GM18498 (cell line): ENCODE data around the gene SHOC2.
A peak's percentile ranks its signal among the peaks of the same experiment; 100 is the strongest.

ENCODE experiments used
- ATAC-seq: cut with Tn5 transposase; IDR thresholded peaks from one replicate; pipeline ENCODE4 v1.9.1; 2021; ENCODE audit warnings: mild to moderate bottlenecking, moderate library complexity; ENCODE audit not compliant: unreplicated experiment

Gene SHOC2

GRCh38 chr10:110979611-110980010 lies 60.2 kb downstream of the SHOC2 start:
- ATAC-seq: no peak

GRCh38 chr10:110980807-110981206 lies 61.4 kb downstream of the SHOC2 start:
- ATAC-seq: no peak

DNA sequence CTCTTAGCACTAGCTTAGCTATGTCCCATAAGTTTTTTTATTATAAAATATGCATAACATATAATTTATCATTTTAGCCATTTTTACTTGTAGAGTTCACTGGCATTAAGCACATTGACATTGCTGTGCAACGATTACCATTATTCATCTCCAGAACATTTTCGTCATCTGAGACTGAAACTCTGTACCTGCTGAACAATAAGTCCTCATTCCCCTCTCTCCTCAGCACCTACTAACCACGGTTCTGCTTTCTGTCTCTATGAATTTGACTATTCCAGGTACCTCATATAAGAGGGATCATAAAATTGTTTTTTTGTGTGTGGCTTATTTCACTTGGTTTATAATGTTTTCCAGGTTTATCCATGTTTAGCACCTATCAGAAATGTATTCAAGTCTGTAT lies 64.1 kb downstream of the SHOC2 start:
- ATAC-seq: no peak

- ATAC-seq: no peak
These were observed 66.3 kb downstream of the SHOC2 start for GRCh38 chr10:110985497-110986275.

DNA sequence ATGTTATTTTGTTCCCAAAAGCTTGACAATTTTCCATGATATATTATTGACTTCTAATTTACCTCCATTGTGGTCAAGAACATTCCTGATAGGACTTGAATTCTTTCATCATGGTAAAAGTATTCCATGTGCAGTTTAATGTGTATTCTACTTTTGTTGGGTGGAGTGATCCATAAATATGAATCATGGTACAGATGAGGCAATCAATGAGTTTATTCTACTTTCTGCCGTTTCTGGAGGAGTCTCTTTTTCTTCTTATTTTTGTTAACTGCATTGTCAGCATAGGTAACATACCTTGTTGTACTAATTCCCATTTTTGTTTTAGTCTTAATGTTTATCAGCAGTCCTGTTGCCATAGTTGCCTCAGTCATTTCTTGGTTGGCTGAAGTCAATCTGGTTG lies 69.6 kb downstream of the SHOC2 start:
- ATAC-seq: no peak

GRCh38 chr10:110992006-110992800 lies 72.8 kb downstream of the SHOC2 start:
- no peak for ATAC-seq

GRCh38 chr10:110993024-110993693 lies 73.8 kb downstream of the SHOC2 start:
- peak; percentile 72 for ATAC-seq

GRCh38 chr10:110994406-110995086 lies 75.1 kb downstream of the SHOC2 start:
- ATAC-seq: no peak

- no peak for ATAC-seq
These were observed 75.9 kb downstream of the SHOC2 start for GRCh38 chr10:110995301-110995700.

DNA sequence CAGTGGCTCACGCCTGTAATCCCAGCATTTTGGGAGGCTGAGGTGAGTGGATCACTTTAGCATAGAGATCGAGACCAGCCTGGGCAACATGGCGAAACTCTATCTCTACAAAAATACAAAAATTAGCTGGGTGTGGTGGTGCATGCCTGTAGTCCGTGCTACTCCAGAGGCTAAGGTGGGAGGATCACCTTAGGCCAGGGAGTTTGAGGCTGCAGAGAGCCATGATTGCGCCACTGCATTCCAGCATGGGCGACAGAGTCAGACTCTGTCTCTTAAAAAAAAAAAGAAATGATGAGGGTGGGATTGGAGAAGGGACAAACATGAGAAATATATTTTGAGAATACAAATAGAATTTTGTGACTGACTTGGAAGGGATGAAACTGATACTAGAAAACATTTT lies 76.9 kb downstream of the SHOC2 start:
- ATAC-seq: no peak

DNA sequence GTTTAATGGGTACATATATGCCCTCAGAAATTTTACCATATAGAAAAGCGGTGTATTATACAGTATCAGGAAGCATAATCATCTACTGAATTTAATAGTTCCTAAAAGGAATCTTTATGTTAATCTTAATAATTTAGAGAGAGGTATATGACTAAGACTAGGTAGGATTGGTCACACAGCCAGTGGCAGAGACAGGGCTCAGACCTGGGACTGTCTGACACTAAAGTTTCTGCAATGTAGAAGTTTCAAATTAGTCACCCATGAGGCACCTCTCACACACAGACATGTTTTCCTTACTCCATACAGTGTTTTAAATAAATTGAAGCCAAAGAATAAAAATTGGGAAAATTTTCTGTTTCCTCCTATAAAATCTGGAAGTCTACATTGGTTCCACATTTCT lies 84.6 kb downstream of the SHOC2 start:
- no peak for ATAC-seq

DNA sequence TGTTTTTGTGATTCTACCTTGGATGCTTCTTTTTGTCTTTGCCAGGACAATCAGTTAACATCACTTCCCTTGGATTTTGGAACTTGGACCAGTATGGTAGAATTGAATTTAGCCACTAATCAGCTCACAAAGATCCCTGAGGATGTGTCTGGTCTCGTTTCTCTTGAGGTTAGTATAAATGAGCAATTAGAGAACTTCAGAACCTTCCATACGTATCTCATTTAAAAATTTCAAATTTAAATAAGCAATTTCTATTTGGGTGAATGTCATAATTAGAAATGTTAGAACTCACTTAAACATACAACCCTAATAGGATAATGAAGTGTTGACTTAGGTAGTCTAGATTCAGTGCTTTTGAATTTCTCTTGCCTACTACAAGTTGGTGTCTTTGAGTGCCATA lies 88.1 kb downstream of the SHOC2 start:
- ATAC-seq: no peak

DNA sequence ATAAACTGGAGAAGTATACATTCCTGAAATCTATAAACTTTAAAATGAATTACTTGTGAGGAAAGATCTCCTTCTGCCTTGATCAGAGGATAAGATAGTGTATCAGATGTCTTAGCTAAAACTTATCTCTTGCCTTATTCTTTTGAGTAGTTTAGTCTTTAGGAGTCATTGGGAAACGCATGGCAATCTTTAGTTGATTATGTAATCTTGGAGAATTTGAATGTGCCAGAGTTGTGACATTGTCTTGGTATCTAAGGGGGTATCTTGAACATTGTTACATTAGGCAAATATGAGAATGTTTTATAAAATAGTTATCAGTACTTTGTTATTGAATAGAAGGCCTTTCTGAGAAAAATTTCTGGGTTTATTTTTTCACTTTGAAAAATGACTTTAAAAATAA lies 95.8 kb downstream of the SHOC2 start:
- ATAC-seq: no peak

DNA sequence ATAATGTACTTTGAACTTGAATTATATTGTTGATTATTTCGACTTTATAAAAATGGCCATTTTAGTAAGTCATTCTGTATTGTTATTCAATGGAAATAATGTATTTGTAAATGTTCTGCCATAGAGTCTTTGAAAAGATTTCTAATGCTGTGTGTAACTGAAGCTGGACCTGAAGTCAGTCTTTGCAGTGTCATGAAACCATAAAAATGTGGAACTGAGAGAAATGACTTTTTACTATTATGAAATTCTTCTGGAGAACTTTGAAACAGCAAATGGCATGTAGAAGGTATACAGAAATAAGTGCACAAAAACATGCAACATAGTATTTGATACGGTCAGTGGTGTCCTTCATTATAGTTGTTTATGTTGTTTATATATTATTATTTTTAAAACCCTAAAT lies 97.7 kb downstream of the SHOC2 start:
- ATAC-seq: peak; percentile 48

DNA sequence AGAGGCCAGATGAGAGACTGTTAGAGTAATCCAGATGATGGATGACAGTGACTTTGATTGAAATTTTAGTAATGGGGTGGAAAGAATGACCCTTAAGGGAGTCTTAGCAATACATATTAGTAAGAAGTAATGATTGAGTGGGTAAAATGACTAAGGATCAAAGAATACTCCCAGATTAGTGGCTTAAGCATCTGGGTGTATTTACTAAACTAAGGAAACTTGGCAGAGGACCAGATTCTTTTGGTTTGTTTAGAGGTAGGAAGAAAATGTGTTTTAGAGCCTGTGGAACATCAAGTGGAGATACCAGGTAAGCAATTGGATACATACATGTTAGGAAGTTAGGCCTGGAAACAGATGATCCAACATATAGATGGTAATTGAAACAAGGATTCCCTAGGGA lies 98.6 kb downstream of the SHOC2 start:
- no peak for ATAC-seq

DNA sequence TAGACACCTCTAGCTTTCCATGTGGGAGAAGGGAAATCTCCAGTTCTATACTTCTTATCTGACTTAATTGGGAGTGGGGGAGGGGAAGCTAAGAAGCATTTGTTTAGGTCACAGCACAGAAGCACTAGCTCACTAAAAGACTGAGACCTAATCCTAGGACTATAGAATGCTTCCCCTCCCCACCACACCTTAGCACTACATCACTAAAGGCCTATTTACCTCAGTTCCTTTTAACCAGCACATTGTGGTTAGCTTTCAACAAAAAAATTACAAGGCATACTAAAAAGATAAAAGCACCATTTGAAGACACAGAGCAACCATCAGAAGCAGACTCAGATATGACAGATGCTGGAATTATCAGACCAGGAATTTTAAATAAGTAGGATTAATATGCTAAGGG lies 103.7 kb downstream of the SHOC2 start:
- ATAC-seq: no peak

GRCh38 chr10:111030042-111030750 lies 110.8 kb downstream of the SHOC2 start:
- no peak for ATAC-seq

DNA sequence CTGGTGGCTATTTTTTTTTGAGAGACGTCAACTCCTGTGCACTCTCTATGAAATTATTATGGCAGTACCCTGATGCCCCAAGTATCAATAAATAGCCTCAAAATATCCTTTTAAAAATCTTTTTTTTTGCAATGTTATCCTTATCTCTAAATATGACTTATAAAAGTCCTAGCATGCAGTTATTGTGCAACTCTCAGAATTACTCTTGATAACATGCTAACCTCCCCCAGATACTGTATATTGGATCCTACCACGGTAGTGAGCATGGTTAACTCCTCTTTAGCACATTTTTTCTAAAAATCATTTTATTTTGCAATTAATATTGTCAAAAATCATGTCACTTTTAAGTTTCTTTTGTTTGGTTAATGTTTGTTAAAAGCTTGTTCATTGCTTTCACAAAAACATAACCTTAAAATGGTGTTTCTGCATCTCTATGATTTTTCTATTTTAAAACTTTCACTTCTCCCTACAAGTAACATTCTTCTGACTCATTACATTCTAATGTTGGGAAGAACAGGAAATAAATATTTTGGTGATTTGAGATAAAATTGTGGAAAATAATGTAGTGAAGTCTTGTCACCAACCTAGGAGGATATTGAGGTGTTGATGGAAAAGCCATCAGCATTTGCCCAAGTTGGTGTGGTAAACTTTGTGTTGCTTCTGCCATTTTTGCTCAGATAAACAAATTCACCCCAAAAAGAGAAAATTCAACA lies 115.3 kb downstream of the SHOC2 start:
- no peak for ATAC-seq

- ATAC-seq: no peak
These were observed 116.1 kb downstream of the SHOC2 start for GRCh38 chr10:111035542-111035941.

DNA sequence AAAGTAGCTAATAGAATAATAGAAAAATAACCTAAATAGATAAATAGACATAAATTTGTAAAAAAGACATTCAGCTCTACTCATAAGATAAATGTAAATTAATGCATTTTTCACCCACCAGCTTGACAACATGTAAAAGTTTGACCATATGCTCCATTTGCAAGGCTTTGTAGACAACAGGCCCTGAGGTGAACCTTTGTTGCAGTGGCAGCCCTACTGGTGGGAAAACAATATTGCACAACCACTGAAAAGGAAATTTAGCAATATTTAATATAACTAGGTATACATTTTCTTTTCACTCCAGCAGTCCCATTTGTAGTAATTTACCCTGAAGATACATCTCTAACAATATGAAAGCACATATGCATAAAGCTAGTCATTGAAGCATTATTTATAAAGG lies 118.5 kb downstream of the SHOC2 start:
- no peak for ATAC-seq
